HPDE6-E6E7 (cell line): ENCODE data around the gene ZC3H12D.
"Not testable (repeated sequence)": the region's sequence is repeated elsewhere in the genome, so short reads cannot be mapped to it uniquely, and the experiment has no call there.

Experiments
- DNase-seq: peaks from one replicate; pipeline ENCODE4 v3.0.0; 2011; ENCODE audit warnings: missing footprints; ENCODE audit errors: extremely low spot score

ZC3H12D gene

DNA sequence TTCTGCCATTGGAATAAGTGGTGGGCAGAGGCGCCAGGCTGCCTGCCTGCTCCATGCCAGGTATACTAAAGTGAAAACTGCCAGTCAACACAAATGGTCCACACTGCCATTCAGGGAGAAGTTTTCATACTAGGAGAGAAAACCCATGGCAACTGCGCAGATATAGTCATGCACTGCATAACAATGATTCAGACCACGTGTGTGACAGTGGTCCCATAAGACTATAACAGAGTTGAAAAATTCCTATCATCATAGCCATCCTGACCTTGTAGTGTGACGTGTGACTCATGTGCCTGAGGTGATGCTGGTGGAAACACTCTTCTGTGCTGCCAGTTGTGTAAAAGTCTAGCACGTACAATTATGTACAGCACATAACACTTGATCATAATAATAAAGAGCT lies 25.1 kb downstream of the ZC3H12D start:
- no peak for DNase-seq

DNA sequence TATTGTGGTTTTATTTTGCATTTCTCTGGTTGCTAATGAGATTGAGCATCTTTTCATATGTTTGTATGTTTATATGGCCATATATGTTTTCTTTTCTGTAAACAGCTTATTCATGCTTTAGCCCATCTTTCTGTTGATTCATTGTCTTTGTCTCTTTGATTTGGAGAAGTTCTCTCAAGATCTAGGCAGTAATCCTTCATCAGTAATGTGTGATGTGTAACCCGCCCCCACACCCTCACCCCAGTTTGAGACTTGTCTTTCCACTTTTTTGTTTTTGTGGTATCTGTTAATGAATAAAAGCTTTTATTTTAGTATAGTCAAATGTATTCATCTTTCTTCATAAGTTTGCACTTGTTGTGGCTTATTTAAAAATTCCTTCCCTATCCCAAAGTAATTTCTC lies 26.0 kb downstream of the ZC3H12D start:
- DNase-seq = no peak

DNA sequence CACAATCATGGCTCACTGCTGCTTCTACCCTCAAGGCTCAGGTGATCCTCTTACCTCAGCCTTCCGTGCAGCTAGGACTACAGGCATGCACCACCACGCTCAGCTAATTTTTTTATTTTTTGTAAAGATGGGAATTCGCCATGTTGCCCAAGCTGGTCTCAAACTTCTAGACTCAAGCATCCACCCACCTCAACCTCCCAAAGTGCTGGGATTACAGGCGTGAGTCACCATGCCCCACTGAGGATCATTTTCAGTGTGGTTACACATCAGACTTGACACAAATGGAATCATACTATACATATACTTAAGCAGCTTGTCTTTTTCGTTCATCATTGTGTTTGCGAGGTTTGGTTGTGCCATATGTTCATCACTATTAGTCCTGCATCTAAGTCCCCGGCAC lies 26.6 kb downstream of the ZC3H12D start:
- no peak for DNase-seq

DNA sequence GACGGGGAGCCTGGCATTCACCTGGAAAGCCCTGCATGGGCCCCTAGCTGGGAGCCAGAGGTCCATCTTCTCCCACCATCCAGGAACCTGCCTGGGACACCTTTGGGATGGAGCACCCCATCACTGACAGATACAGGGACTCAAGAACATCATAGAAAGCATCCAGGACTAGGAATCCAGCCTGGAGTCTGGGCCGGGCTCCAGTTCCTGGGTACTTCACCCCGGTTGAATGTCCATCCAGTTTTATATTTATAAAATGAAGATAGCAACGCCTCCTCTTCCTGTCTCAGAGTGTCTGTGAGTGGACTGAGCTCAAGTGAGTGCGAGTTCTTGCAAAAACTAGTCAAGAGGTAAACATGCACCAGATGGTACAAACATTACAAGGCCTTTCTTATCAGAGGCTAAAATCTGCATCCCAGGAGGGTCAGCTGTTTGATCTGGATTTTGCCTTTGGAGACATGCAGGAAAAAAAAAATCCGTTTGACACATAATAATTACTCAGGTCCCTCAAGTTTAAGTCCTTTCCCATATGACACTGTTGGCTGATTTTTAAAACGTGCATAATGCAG lies 27.4 kb downstream of the ZC3H12D start:
- no peak for DNase-seq

DNA sequence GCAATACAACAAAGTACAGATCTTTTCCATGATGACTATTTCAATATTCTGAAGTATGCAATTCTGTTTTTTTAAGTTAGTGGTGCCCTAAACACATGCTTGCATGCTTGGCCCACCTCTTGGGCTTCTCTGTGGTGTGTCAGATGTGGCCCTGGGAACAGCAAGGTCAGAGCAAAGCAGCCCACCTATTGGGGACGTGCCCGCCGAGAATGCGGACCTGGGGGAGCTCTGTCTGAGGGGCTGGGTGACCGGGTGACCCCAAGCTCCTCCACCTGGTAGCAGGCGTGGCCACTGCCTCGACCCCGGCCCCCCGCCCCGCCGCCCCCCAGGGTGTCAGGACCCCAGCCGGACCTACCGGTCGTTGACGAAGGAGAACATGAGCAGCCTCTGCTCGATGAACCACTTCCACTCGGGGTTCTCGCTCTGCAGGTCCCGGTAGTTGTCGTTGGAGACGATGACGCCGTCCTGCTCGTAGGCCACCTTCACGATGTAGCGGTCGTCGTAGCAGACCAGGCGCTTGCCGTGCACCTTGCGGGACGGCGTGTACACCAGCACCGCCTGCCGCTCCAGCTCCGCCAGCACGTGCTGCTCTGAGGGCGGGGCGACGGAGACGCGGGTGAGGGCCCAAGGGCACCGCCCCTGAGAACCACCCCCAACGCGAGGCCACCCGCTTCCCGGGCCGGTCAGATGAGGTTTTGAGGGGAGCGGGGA lies 28.3 kb downstream of the ZC3H12D start:
- DNase-seq = no peak

DNA sequence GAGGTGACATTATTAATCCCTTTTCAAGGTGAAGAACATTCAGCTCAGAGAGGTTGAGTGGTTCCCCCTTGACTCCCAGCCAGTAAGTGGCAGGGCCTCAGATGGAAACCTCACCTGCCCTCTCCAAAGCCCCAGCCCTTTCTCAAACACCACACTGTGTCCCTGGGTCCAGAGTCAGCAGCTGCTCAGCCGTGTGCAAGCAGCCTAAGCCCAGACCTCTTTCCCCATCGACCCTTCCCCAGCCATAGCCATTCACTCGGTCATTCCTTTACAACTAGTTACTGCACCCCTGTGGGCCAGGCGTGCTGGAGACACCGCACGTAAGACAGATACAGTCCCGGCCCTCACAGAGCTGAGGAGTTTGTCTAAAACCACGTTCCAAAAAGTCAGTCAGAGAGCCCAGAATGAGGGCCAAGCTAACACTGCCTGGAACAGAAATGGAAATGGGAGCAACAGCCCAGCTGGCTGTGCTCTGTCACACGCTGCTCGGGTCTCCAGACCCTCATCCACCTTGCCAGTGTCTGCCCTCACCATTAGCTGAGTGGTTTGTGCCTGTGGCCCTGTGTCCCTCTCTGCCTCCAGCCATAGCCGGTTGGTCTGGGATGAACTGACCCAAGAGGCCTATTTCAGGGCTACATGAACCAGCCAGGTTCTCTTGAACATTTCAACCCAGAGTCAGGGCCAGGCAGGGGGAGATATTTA lies 29.6 kb downstream of the ZC3H12D start:
- DNase-seq = no peak

DNA sequence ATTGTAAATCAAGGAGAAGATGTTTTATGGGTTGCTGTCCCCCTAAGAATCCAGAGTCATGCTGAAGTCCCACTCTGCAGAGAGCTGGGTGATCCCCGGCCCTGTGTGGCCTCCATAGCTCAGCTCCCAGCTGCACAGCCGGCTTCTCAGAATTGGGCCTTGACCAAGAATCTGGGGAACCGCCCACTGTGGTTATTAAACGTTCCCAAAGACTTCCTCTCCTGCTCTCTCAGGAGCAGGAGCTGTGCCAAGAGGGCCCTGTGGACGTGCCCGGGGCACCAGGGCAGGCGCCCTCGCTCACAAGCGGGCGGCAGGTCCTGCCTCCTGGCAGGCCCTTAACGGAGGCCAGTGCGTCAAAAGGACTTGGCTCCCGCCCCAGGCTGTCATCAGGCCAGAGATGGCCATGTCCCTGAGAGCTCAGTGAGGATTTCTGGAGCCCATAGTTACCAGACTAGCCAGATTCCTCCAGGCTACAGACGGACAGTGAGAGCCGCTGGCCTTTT lies 30.4 kb downstream of the ZC3H12D start:
- DNase-seq = no peak

DNA sequence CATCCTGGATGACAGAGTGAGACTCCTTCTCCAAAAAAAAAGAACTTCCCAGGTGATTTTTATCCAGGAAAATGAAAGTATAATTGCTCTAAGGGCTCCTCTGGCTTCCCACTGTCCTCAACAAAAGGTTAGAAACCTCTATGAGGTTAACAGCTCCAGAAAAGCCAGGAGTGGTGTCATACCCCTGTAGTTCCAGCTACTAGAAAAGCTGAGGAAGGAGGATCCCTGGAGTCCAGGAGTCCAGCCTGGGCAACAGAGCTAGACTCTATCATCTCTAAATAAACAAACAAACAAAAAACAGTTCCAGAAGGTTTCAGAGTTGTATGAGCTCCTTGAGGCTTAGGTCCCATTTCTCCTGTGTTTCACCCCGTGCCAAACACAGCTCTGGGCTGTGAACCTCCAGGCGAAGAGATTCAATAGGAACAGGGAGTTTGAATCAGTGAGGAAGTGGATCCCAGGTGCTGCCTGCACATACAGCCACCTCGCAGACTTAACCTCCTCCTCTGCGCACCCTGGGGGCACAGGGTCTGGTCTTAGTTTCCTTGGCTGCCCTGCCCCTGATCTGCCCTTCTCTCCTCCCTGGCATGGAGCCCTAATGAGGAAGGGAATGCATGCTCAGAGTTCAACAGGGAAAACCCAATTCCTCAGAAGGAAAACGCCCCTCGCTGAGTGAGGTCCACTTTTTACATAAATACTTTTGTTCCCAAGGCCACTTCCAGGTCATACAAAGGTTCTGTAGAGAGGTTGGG lies 31.0 kb downstream of the ZC3H12D start:
- no peak for DNase-seq

DNA sequence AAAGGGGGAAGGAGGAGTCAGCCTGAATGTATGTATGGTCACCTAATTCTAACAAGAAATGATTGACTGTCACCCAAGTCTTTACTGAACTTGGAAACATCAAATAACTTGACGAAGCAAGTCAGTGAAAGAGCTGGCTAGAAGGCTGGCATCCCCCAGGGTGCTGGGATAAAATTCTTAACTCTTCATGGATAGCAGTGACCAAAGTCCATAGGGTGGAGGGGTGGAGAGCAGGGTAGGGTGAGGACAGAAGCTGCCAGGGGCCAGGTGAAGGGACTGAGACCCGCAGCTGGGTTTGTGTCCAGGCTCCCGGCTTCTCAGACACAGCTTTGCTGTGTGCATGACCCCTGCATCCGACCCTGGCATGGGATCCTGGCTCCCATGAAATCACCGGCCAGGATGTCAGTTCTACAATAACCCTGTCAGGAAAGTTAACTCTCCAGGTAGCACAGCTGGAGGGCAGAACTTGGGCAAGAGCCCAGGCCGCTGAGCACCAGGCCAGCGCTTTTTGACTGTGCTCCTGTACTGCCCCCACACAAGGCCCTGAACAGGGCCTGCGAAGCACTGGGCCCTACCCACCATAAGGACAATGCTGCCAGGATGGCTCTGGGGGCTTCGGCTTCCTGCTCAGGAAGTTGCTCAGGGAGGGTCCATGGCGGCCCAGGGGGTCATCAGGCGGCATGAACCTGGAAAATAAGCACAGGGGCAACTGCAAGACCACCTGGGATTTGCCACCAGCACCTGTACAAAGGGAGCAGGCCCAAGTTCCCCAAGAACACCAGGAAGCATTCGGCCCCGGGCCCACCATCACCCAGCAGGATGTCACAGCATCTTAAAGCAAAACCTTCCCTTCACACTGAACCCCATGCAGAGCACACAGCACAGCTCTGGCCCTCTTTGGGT lies 32.5 kb downstream of the ZC3H12D start:
- DNase-seq = no peak

DNA sequence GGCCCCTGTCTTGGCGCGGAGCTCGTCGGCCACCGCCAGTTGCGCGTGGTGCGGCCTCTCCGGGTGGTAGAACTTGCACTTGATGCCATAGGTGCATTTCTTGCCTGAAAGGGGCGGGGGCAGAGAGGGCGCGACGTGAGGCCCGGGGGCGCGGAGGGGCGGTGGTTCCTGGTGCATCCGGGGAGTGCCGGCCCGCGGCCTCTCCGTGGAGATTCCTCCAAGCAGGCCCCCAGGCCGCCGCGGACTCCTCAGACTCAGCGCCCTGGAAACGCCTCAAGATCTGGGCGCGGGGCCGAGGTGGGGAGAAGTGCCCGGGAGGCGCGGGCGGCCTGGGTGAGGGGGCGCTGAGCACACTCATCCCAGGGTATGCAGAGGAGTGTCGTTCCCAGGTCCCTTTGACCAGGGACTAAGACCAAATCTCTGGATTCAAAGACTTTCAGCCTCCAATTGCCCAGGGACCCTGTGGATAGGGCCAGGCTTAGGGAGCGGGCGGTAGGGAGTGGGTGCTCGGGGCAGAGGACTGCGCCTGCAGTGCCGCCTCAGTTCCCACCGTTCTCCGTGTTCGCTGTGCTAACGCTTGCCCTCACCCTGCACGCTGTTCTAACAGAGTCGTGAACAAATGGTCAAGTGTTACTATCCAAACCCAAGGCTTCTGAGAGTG lies 33.3 kb downstream of the ZC3H12D start:
- no peak for DNase-seq

DNA sequence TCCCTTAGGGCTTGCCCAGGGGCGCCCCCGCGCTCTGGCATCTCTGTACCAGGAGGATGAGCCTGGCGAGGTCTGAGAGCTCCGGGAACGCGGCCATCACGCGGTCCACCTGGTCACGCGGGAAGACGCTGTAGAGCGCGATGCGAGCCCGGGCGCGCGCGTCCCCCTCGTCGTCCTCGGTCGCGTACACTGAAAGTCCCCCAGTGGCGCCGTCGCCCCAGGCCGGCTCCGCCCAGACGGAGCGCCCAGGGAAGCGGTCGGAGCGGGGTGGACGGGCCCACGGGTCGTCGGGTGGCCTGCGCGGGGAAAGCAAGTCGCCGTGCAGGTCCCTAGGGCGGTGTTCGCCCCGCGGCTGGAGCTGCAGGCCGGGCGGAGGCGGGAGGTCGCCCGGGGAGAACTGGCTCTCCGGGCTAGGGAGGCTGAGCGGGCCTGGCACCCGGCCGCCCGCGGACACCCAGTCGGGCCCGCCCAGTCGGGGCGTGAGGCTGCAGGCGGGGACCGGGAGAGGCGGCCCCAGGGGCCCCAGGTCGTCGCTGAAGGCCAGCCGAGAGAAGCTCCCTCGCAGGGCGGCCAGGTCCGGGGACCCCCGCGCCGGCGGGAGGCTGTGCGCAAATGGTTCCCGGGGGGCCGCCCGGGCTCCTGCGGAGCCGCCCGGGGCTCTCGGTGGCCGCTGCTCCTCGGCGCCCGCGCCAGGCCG lies 34.0 kb downstream of the ZC3H12D start:
- no peak for DNase-seq

DNA sequence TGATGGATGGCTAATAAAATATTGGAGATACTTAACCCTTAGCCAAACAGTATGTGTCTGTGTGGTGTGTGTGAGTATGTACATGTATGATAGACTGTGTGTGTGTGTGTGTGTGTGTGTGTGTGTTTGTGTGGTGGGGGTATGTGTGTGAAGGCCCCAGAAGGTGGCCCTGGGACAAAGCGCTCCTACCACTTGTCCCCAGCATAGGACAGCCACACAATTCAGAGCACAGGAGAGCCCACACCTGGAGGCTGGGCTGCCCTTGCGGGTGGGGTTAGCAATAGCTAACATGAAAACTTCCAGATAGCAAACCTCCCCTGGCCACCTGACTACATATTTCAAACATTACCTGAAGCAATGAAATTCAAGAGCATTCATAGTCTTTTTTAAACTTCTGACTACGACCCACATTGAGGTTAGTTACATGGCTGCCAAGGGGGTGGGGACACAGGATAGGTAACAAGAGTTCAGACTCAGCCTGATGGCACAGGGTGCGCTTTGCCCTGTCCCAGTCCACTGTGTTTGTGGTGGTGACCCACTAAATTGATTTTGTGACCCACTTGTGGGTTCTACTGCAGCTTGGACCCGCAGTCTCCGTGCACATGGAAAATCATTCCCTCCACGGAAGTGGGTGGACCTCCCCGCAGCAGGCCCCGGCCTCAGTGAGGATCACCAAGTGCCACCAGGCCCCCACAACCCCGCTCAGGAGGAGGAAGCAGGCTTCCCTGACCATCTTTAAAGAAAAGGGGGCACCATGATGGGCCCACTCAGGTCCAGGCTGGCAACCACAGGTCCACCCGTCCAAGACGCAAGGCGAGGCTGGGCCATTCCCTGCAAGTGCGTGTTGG lies 34.8 kb downstream of the ZC3H12D start:
- no peak for DNase-seq

DNA sequence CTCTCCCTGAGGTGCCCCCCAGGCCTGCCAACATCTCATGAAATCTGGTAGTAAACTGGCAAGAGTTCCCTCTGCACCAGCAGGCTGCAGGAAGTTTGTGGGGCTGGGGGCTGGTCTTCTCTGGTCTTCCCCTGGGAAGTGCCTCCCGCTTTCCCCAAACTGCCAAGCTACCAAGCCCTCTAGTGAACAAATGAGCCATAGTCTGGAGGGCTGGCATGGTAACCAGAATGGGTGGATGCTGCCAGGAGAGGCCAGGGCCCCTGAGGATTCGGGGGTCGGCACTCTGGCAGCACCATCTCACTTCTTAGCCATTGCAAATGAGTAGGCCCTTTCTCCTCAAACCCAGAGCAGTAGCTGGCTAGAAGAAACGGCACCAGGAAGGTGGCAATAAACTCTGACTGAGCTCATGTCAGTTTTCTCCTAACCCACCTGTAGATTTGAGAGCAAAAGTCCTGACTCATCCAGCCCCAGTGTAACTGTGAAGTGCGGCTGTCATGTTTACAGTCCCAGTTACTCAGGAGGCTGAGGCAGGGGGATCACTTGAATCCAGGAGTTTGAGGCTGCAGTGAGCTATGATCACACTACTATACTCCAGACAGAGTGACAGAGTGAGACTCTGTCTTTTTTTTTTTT lies 35.9 kb downstream of the ZC3H12D start:
- no peak for DNase-seq

DNA sequence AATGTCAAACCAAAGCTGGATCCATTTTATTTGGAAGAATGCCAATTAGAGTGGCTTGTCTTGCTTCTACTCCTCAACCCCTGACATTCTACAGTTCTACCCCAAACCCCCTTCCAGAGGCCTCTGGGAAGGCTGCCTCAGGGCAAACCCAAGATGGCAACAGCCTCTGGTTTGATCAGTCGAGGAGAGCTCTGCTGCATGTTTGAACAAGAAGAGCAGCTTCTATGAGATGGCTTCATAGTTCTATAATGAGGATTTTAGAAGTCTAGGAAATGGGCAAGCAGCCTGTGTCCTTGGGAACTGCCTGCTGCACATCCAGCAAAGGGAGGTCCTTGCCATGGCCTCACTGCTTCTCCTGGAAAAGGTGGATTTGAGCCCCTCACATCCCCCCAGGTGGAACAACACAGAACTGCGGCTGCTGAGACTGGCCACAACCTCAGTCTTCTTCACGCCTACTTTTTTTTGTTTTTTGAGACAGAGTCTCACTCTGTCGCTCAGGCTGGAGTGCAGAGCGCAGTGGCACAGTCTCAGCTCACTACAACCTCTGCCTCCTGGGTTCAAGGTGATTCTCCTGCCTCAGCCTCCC lies 37.9 kb downstream of the ZC3H12D start:
- no peak for DNase-seq

DNA sequence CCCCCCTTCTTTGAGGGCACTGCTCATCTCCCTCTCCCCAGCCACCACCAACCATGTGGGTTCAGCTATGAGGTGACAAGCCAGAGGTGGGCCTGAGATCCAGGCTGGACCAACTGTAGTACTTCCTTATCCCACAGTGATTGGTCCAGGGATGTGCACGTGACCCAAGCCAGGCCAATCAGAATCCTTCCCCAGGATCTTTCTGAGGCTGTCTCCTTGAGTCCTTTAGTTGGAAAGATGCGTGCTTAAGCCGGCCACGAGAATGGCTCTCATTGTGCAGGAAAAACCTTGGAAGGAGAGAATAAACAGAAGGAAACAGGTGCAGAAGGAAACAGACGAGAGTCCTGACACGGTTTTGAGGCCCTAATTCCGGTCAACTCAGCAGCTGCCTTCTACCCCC lies 39.2 kb downstream of the ZC3H12D start:
- DNase-seq = no peak

DNA sequence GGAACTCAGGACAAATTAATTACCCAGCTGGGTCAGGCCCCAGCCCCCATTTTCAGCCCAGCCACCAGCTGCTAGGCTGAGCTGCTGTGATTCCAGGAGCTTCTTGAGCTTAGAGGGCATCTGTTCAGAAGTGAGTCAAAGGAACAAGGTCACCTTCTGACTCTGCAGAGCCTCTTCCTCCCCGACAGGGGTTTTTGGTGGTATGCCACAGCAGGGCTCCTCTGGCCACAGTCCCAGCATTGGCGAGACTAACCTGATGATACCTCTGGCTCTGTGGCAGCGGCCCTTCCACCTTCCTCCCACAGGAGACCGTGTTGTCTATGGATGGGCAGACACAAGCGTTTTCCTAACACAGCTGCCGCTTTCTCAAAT lies 39.7 kb downstream of the ZC3H12D start:
- no peak for DNase-seq

DNA sequence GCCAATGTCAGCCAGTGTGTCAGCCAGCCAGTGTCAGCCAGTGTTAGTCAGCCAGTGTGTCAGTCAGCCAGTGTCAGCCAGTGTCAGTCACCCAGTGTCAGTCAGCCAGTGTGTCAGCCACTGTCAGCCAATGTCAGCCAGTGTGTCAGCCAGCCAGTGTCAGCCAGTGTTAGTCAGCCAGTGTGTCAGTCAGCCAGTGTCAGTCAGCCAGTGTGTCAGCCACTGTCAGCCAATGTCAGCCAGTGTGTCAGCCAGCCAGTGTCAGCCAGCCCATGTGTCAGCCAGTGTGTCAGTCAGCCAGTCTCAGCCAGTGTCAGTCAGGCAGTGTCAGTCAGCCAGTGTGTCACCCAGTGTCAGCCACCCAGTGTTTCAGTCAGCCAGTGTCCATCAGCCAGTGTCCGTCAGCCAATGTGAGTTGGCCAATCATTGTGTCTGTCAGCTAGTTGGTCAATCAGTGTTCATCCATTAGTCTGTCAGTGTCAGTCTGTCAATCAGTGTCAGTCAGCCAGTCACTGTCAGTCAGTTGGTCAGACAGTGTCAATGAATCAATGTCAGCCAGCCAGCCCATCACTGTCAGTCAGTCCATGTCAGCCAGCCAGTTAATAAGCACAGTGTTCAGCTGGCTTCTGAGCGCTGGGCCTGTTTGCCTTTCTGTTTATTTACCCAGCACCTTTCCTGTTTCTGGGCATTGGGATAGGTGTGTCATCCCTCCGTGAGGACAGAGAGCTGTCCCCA lies 40.3 kb downstream of the ZC3H12D start:
- not testable (repeated sequence) for DNase-seq
